RKO (cell line): ENCODE measurements around the gene AKT1.
"Not testable (repeated sequence)": the region's sequence is repeated elsewhere in the genome, so short reads cannot be mapped to it uniquely, and the experiment has no call there.

Experiments used
- DNase-seq: peaks from one replicate; pipeline ENCODE4 v3.0.0-alpha.2; 2016; ENCODE audit warnings: low spot score

AKT1 gene

DNA sequence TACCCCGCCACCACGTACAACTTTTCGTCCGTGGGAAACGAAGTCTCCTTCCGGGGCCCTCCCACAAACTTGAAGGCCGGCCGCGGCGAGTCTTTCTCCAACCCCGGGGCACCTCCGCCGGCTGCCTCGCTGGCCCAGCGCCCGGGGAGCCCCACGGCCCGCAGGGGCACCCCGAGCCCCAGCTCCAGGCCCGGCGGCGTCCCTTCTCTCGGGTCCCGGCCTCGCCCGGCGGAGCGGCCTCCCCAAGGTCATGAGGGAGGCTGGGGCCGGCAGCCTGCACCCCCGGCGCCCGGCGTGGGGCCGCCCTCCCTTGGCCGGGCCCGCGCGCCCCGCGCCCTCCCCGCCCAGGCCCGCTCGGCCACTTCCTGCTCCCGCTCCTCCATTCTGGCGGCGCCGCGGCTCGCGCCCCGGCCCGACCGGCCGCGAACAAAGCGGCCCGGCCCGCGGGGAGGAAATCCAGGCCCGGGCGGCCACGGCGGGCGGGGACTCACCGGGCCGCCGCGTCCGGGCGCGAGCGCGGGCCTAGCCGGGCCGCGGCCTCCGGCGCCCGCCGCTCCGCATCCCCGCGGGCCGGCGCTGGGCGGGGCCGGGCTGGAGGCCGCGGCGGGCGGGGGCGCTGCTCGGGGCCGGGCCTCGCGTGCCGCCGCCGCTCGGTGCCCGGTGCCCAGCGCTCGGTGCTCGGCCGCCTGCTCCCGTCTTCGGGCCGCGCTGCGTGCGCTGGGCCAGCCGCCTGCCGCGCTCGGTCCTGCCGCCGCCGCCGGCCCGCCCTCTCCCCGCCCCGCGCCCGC lies at the start of gene AKT1:
Gene AKT1 (minus strand): TSS at position 756 of the 788 bp plus-strand sequence. CDS start 3,105 bp downstream, outside the sequence.
- peak; percentile 42 for DNase-seq

DNA sequence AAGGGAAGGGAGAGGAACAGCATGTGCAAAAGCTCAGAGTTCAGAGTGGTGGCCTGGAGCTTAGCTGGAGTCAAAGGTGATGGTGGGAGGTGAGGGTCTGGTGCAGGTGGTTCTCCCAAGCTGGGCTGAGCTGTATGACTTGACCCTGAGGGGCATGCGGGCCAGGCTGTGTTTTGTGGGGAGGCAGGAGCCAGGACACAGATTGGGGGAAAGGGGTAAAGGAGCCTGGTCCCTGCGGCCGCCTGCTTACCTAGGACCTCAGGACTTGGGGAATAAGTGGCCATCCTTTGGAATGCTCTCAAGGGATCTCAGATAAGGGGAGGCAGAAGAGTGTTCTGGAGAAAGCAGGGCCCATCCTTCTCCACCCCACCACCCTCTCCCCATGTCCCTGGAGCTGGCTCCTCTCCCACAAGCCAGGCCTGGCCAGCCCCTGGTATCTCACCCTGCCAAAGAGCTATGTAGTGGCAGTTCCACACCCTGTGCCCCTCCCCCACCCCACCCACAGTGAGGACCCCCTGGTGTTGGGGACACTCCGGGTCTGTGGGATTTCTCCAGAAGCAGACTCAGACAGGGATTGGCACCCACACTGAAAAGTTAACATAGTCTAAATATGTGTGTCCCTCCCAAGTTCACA lies 49.6 kb upstream of the AKT1 start:
- DNase-seq = no peak

- no peak for DNase-seq
Observed at GRCh38 chr14:104844306-104845032, 48.9 kb upstream of the AKT1 start.

DNA sequence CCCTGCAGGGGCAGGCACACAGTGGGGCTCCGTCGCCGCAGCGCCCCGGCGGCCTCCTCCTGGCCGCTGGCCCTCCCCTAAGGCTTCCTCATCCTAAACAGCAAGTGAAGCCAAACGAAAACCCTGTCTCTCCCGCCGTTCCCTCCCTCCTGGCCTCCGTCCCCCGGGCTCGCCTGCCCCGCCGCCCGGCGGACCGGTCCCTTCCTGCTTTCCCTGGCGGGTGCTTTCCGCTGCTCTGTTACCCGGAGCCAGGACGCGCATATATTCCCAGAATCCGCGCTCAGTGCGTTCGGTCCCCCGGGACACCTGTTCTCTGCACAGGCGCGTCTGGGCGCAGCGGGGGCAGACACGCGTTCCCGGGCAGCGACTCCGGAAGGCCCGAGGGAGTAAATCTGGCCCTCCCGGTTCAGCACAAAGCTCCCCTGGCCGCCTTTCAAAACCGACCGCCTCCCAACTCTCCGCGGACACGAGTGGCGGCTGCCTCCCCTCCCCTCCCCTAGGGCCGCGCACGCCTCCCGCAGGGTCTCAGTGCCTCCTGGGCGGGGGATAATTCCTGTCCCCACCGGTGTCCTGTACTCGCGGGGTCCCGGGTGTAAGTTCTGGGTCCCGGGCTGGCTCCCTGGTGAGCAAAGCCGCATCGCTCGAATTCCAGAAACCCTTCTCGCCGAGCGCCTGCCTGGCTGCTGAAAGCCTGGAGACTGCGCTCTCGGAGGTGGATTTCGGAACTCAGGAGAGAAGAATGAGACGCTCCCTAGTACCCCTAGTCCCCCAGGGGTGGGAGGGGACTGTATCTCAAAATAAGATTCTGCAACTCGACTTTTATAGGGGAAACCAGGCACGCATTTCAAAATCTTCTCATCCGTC lies 48.1 kb upstream of the AKT1 start:
- no peak for DNase-seq

DNA sequence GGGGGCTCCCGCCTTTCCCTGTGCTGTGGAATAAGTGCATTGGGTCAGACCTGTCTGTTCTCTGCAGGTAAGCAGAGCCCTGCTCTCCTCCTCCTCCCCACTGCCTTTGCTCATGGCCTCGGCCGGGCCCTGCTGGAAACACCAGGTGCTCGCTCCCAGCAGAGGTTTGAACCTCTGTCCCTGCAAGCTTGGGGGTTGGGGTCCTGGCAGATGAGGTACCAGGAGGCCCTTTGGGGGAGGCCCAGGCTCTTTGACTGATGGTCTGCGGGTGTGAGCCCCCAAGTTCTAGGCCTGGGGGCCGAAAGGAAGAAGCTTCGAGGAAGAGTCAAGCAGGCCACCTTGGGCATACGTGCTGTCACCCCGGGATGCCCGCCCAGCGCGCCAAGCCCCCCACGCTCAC lies 47.5 kb upstream of the AKT1 start:
- DNase-seq = no peak

DNA sequence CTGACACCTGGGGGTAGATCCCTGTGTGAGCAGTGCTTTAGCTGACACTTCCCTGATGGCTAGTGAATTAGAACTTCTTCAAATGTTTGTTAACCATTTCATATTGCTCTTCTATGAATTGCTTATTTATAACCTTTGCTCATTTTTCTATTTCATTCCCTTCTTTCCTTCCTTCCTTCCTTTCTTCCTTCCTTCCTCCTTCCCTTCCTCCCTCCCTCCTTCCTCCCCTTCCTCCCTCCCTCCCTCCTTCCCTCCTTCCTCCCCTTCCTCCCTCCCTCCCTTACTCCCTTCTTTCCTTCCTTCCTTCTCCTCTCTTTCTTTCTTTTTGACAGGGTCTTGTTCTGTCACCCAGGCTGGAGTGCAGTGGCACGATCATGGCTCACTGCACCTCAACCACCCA lies 46.2 kb upstream of the AKT1 start:
- no peak for DNase-seq

DNA sequence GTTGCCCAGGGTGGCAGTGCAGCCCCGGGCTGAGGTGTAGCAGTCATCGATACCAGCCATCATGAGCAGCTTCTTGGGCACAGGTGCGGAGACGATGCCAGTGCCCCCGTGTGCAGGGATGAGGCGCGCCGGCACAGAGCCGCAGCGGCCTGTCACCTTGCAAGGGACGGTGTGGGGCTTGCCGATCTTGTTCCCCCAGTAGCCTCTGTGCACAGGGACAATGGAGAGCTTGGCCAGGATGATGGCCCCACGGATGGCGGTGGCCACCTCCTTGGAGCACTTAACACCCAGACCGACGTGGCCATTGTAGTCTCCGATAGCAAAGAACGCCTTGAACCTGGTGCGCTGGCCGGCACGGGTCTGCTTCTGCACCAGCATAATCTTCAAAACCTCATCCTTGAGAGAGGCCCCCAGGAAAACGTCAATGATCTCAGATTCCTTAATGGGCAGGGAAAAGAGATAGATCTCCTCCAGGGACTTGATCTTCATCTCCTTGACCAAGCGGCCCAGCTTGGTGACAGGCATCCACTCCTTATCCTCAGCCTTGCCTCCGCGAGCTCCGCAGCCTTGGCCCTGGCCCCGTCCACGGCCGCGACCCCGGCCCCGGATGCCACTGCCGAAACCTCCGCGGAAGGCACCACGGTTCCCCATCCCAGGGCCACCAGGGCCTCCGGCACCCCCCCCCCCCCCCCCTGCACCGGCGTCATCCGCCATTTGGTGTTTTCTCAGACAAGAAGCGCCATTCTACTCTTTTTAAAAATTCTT lies 40.8 kb upstream of the AKT1 start:
- not testable (repeated sequence) for DNase-seq

DNA sequence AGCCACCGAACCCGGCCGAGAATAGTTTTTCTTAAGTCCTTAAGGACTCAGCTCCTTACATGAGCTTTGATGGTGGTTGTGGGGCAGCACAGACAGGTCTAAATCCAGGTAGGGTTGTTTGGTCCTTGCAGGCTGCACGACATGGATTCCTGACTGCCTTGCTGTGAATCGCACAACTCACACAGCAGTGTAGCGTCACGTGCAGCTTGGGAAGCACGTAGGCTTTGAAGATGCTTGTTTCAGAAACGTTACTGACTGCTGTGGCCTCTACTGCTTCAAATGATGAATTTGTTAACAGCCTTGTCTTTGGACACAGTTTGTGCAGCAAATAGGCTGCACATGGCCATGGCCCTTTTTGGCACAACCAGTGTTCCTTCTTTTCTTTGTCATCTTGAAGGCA lies 35.2 kb upstream of the AKT1 start:
- no peak for DNase-seq

GRCh38 chr14:104827177-104828055 lies 31.9 kb upstream of the AKT1 start:
- no peak for DNase-seq

DNA sequence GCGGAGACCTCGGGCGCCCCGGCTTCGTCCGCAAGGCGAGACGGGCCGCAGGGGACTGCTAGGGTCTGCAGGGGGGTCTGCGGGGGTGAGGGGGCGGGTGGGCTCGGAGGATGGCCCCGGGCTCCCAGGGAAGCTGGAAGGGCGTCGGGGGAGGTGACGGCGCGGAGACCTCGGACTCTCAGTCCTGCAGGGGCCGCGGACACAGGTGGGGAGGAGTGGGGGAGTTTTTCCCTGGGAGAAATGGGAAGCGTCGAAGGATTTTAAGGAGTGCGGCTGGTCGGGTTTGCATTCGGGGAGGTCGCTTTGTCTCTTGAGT lies 31.3 kb upstream of the AKT1 start:
- no peak for DNase-seq

GRCh38 chr14:104826189-104826860 lies 30.8 kb upstream of the AKT1 start:
- peak; percentile 73 for DNase-seq

DNA sequence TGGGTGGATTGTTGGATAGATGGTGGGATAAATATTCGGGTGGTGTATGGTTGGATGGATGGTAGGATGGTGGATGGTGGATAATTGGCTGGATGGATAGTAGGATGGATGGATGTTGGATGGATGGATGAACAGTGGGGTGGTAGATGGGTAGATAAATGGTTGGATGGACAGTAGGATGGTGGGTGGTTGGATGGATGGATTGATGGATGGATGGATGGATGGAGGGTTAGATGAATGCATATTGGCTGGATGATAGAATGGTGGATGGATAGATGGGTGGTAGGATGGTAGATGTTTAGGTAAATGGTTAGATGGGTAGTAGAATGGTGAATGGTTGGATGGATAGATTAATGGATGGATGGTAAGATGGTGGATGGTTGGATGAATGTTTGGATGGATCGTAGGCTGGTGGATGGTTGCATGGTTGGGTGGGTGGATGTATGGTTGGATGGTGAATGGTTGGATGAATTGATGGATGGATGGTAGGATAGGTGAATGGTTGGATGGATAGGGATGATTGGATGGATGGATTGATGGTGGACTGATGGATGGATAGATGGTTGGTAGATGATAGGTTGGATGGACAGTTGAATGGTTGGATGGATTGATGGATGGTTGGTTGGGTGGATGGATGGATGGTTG lies 28.9 kb upstream of the AKT1 start:
- no peak for DNase-seq

GRCh38 chr14:104822821-104823615 lies 27.5 kb upstream of the AKT1 start:
- no peak for DNase-seq

DNA sequence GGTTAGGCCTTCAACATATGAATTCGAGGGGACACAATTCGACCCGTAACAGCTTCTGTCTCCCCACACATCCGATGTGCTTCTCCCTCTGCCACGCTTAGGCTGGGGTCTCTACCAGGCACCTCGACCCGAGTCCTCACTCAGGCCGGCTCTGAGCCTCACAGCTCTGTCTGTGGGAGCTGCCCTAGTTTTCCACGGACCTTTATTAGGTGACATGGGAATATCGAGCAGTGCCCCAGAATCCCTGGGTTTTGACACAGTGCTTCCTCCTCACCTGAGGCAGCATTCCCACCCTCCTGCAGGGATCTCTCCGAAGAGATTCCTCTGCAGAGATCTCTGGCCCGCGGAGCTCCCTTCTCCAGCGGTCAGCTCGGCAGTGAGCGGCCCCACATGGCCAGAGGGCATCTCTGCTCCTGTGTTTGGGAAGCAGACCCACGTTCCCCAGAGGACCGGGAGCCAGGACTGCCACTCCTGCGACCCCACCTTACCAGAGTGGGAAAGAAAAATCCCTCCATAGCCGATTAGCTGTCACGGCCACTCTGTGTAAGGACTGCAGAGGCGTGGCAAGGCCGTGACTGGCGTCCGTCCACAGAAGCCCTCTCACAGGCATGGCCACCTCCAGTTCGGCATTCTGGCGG lies 26.5 kb upstream of the AKT1 start:
- no peak for DNase-seq

DNA sequence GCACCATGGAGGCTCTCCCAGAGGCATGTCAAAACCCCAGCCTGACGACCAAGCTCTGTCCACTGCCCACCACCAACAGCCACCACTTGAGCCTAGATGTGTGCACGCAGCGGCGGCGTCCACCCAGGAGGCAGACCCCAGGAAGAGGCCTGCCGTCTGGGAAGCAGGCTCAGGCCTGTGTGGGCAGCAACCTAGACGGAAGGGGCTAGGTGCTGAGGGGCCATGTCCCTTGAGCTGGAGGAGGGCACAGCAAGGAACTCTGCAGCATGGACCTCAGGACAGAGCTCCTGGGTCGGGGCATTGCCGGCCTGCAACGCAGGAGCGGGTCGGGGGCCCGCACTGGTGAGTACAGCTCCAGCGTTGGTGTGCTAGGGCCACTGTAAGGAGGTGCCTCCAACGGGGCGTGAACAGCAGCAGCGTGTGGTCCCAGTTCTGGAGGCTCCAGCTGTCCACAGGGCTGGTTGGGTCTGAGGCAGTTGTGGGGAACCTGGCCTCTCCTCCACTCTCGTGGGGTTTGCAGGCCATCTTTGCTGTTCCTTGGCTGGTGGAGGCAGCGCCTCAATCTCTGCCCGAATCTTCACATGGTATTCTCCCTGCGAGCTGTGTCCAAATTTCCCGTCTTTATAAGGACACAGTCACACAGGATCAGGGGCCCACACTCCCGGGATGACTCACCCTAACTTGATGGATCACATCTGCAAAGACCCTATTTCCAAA lies 25.8 kb upstream of the AKT1 start:
- DNase-seq = no peak

DNA sequence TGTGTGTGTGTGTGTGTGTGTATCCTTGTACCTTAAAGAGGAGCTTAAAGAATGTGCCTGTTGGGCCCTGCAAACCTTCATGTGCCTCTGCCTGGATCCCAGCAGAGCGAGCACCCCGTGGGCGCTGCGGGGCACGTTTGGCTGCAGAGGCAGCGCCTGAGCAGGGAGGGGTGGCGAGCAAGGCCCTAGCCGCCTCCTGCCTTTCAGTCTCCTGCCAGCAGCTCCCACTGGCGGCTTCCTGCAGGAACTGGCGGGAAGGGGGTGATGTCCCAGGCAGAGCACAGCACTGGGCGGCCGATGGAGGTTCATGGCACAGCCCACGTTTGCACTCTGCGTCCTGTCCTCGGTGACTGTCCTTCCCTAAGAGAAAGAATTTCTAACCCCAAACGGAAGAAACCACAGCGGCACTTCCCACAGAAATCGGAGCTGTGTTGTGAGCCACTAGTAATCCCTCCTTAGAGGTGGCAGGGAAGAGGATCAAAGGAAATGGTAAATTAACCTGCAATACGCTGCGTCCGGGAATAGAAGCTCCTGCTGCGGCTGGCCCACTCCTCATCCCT lies 25.2 kb upstream of the AKT1 start:
- no peak for DNase-seq

DNA sequence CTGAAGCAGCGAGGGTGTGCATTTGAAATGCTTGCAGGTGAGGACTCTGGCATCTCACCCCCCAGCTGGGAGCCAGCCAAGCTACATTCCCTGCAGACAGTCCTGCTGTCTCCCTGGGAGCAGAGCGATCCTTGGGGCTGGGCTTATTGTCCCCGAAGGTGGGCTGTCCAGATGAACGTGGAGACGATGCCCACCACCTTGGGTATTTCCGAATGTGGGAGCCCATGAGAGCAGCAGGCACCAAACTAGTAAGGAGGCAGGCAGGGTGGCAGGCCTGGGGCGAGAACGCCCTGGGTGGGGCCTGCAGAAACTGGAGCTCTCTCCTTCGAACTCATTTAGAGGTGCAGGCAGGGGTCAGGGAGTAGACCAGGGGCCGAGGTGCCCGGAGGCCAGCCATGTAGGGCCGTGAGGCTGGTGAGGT lies 23.8 kb upstream of the AKT1 start:
- DNase-seq = no peak
